Neural cell (in vitro differentiated cells): ENCODE results near the gene PARP11. TPM values are rescaled to one million over a fixed set of nuclear protein-coding genes. Genes with fewer than 3 reads are reported as not detected.

ENCODE experiments used
- H2AFZ ChIP-seq: fragments of 200-600, 300-800 bp; sonication (generic), shearing (Covaris generic); 2 replicates; pipeline ENCODE4 v1.6.0; 2014; ENCODE audit warnings: low read depth, mild to moderate bottlenecking, antibody characterized with exemption, low read length, moderate library complexity
- H3F3A ChIP-seq: fragments of 200-600 bp; shearing (Covaris generic); 2 replicates; pipeline ENCODE4 v1.6.1; 2016; ENCODE audit warnings: mild to moderate bottlenecking, moderate library complexity, mixed read lengths, antibody characterized with exemption, low read length; ENCODE audit not compliant: insufficient read depth, poor library complexity, severe bottlenecking
- H3K27ac ChIP-seq: fragments of 200-600, 300-800 bp; sonication (generic), shearing (Covaris generic); 2 replicates; pipeline ENCODE4 v1.5.1; 2014; ENCODE audit warnings: mild to moderate bottlenecking, low read length, moderate library complexity
- H3K27me3 ChIP-seq: fragments of 300-800, 200-600 bp; sonication (generic), shearing (Covaris generic); 2 replicates; pipeline ENCODE4 v1.6.0; 2014; ENCODE audit warnings: mild to moderate bottlenecking, low read depth, low read length, moderate library complexity; ENCODE audit not compliant: insufficient read depth
- H3K36me3 ChIP-seq: fragments of 300-800, 200-600 bp; sonication (generic), shearing (Covaris generic); 2 replicates; pipeline ENCODE4 v1.5.1; 2014; ENCODE audit warnings: mild to moderate bottlenecking, antibody characterized with exemption, low read length, moderate library complexity; ENCODE audit not compliant: insufficient read depth
- H3K4me2 ChIP-seq: fragments of 300-800, 200-600 bp; sonication (generic), shearing (Covaris generic); 2 replicates; pipeline ENCODE4 v1.6.0; 2014; ENCODE audit warnings: mild to moderate bottlenecking, low read length
- H3K4me3 ChIP-seq: fragments of 300-800, 200-600 bp; sonication (generic), shearing (Covaris generic); 2 replicates; pipeline ENCODE4 v1.5.1; 2014; ENCODE audit warnings: mild to moderate bottlenecking, low read length, moderate library complexity
- H3K79me2 ChIP-seq: fragments of 200-600 bp; shearing (Covaris generic); replicated peaks from 2 replicates; pipeline ENCODE4 v1.6.0; 2014; ENCODE audit warnings: mild to moderate bottlenecking, low read length, moderate library complexity; ENCODE audit not compliant: insufficient read depth
- H3K9ac ChIP-seq: fragments of 300-800, 200-600 bp; sonication (generic), shearing (Covaris generic); 2 replicates; pipeline ENCODE4 v1.6.1; 2016; ENCODE audit warnings: mild to moderate bottlenecking, low read length, mixed read lengths
- H3K9me2 ChIP-seq: fragments of 200-600 bp; shearing (Covaris generic); 2 replicates; pipeline ENCODE4 v1.6.1; 2016; ENCODE audit warnings: mild to moderate bottlenecking, low read length, mixed read lengths; ENCODE audit not compliant: insufficient read depth
- H3K9me3 ChIP-seq: fragments of 200-600, 300-800 bp; sonication (generic), shearing (Covaris generic); 2 replicates; pipeline ENCODE4 v1.6.1; 2016; ENCODE audit warnings: mild to moderate bottlenecking, mixed run types, low read length, moderate library complexity, mixed read lengths
- H4K20me1 ChIP-seq: fragments of 200-600 bp; shearing (Covaris generic); 2 replicates; pipeline ENCODE4 v1.6.1; 2016; ENCODE audit warnings: mild to moderate bottlenecking, mixed run types; ENCODE audit not compliant: insufficient read depth
- EP300 ChIP-seq: fragments of 450-650 bp; conservative IDR thresholded peaks from 2 replicates; pipeline ENCODE4 v1.6.1; 2014; ENCODE audit warnings: antibody characterized with exemption, mild to moderate bottlenecking, moderate library complexity; ENCODE audit not compliant: poor library complexity, severe bottlenecking
- EZH2 ChIP-seq: fragments of 200-600, 300-800 bp; shearing (Covaris generic), sonication (generic); IDR thresholded peaks from 2 replicates; pipeline ENCODE4 v1.6.1; 2014; ENCODE audit warnings: antibody characterized with exemption, low read length, borderline replicate concordance, mild to moderate bottlenecking; ENCODE audit not compliant: insufficient read depth, poor library complexity, severe bottlenecking
- MXI1 ChIP-seq: fragments of 450-650 bp; conservative IDR thresholded peaks from 2 replicates; pipeline ENCODE4 v1.6.1; 2014; ENCODE audit warnings: antibody characterized with exemption, mild to moderate bottlenecking; ENCODE audit not compliant: poor library complexity, severe bottlenecking
- POLR2AphosphoS5 ChIP-seq: IDR thresholded peaks from 2 replicates; pipeline ENCODE4 v1.6.1; 2012
- RAD21 ChIP-seq: fragments of 450-650 bp; conservative IDR thresholded peaks from 2 replicates; pipeline ENCODE4 v1.6.1; 2014; ENCODE audit warnings: antibody characterized with exemption, mild to moderate bottlenecking, moderate library complexity
- SMC3 ChIP-seq: fragments of 450-650 bp; conservative IDR thresholded peaks from 2 replicates; pipeline ENCODE4 v1.6.1; 2014; ENCODE audit warnings: antibody characterized with exemption, mild to moderate bottlenecking, moderate library complexity; ENCODE audit not compliant: poor library complexity
- TAF1 ChIP-seq: IDR thresholded peaks from 2 replicates; pipeline ENCODE4 v1.6.1; 2012; ENCODE audit warnings: low read depth
- polyA plus RNA-seq: library from polyadenylated mRNA; depleted of rRNA; stranded (reverse); fragments of >200 nt; gene quantifications from 2 replicates; pipeline ENCODE4 v1.2.3, GENCODE V29; 2014
- TF ChIP-seq, protein P1 (sequence below): IDR thresholded peaks from 2 replicates; pipeline ENCODE4 v1.6.1; 2012; ENCODE audit warnings: borderline replicate concordance
- TF ChIP-seq, protein P2 (sequence below): fragments of 450-650 bp; IDR thresholded peaks from 2 replicates; pipeline ENCODE4 v1.5.1; 2014; ENCODE audit warnings: antibody characterized with exemption, mild to moderate bottlenecking, moderate library complexity; ENCODE audit not compliant: poor library complexity, severe bottlenecking

The PARP11 gene
- polyA plus RNA-seq, 1 donor from 2014 or later, result 20.3 TPM

DNA sequence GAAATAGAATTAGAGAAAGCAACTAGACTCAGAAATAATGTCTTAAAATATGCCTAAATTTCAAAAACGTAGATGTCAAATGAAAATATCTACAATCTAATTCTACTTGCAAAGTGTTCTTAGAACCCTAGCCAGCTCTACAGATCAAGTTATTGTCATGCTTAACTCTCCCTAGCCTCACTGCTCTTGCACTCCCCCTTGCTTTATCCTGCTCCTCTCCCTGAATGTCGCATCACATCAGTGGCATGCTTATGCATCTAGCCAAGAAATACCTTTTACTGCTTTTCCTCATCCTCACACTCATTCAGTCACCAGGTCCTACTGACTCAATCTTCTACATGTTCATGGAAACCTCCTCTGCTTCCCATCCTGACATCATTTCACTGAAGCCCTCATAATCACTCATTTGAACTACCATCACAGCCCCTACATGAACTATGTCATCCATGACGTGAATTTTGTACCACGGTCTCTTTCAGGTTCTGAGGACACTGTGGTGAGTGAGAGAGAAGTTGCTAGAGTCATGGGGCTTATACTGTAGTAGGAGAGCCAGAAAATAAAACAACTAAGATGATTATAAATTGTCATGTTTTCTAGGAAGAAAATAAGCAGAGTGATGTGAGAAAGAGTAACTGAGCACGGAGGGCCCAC lies 97.7 kb downstream of the PARP11 start:
- no peak for TF ChIP-seq POLR2AphosphoS5
- Histone ChIP-seq H3K36me3 (no peaks in the 10 kb centered on the region), H3K9me3 (no peaks in the 10 kb centered on the region), H3K9me2 (no peaks in the 10 kb centered on the region), H4K20me1 (no peaks in the 10 kb centered on the region), H2AFZ (no peak overlapping the region), H3K4me2 (no peak overlapping the region), H3K79me2 (no peaks in the 10 kb centered on the region), H3K4me3 (no peak overlapping the region), H3K27me3 (no peaks in the 10 kb centered on the region), H3K9ac (no peak overlapping the region), H3K27ac (no peak overlapping the region), H3F3A (no peaks in the 10 kb centered on the region)

DNA sequence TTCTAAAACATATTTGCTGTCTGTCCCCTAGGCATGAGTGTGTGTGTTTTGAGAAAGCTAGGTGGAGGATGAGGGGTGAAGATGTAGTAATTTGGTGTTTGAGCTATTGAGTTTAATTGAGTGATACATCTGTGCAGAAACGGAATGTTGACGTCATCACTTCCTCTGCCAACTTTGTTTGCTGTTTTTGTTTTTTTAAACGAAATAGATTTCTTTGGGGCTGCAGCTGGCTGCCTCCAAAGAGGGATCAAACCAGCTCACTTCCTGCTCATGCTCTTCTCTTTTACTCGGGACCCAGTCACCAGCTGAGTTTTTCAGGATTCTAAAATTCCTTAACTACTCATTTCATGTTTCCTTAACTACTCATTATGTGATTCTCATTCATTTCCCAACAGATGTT lies 100.8 kb downstream of the PARP11 start:
- no peak overlapping the region for H2AFZ ChIP-seq
- no peaks in the 10 kb centered on the region for H3K79me2 ChIP-seq
- no peaks in the 10 kb centered on the region for H3K9me3 ChIP-seq
- no peaks in the 10 kb centered on the region for H3K9me2 ChIP-seq
- no peak overlapping the region for H3K9ac ChIP-seq
- H3K27ac ChIP-seq, result no peak overlapping the region
- no peaks in the 10 kb centered on the region for H3F3A ChIP-seq
- no peaks in the 10 kb centered on the region for H4K20me1 ChIP-seq
- no peaks in the 10 kb centered on the region for H3K36me3 ChIP-seq
- no peak overlapping the region for H3K4me3 ChIP-seq
- no peak for TF ChIP-seq SMC3
- no peak for TF ChIP-seq MXI1
- TF ChIP-seq, protein P1, sequence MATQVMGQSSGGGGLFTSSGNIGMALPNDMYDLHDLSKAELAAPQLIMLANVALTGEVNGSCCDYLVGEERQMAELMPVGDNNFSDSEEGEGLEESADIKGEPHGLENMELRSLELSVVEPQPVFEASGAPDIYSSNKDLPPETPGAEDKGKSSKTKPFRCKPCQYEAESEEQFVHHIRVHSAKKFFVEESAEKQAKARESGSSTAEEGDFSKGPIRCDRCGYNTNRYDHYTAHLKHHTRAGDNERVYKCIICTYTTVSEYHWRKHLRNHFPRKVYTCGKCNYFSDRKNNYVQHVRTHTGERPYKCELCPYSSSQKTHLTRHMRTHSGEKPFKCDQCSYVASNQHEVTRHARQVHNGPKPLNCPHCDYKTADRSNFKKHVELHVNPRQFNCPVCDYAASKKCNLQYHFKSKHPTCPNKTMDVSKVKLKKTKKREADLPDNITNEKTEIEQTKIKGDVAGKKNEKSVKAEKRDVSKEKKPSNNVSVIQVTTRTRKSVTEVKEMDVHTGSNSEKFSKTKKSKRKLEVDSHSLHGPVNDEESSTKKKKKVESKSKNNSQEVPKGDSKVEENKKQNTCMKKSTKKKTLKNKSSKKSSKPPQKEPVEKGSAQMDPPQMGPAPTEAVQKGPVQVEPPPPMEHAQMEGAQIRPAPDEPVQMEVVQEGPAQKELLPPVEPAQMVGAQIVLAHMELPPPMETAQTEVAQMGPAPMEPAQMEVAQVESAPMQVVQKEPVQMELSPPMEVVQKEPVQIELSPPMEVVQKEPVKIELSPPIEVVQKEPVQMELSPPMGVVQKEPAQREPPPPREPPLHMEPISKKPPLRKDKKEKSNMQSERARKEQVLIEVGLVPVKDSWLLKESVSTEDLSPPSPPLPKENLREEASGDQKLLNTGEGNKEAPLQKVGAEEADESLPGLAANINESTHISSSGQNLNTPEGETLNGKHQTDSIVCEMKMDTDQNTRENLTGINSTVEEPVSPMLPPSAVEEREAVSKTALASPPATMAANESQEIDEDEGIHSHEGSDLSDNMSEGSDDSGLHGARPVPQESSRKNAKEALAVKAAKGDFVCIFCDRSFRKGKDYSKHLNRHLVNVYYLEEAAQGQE, result no peak
- no peak for TF ChIP-seq RAD21
- H3K4me2 ChIP-seq, result no peak overlapping the region
- no peaks in the 10 kb centered on the region for H3K27me3 ChIP-seq

DNA sequence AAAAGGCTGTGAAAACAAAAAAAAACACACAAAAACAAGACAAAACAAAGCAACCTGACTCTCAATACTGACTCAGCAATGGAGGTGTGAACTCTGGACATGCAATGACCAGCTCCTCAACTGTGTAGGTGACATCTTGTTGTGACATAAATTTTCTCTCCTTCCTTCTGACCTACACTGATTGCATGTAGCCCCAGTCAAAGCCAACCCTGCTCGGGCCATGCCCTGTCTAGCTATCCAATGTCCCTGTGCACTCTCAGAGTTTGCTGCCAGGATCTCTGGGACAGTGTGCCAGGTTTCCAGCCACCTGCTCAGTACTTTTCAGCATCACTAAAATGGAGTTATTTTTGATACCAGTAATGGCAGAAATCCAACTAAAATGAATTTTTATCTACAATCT lies 101.3 kb downstream of the PARP11 start:
- Histone ChIP-seq H3K4me2 (no peak overlapping the region), H3K27ac (no peak overlapping the region), H3K4me3 (no peak overlapping the region), H2AFZ (no peak overlapping the region), H3F3A (no peaks in the 10 kb centered on the region), H4K20me1 (no peaks in the 10 kb centered on the region), H3K9me2 (no peaks in the 10 kb centered on the region), H3K36me3 (no peaks in the 10 kb centered on the region), H3K79me2 (no peaks in the 10 kb centered on the region), H3K9me3 (no peaks in the 10 kb centered on the region), H3K27me3 (no peaks in the 10 kb centered on the region), H3K9ac (no peak overlapping the region)
- TF ChIP-seq SMC3, result no peak
- no peak for TF ChIP-seq TAF1
- TF ChIP-seq POLR2AphosphoS5, result no peak
- TF ChIP-seq EP300, result no peak
- TF ChIP-seq EZH2, result no peak
- TF ChIP-seq RAD21, result no peak
- TF ChIP-seq MXI1, result no peak
- TF ChIP-seq, protein P1, result no peak
- TF ChIP-seq, protein P2, sequence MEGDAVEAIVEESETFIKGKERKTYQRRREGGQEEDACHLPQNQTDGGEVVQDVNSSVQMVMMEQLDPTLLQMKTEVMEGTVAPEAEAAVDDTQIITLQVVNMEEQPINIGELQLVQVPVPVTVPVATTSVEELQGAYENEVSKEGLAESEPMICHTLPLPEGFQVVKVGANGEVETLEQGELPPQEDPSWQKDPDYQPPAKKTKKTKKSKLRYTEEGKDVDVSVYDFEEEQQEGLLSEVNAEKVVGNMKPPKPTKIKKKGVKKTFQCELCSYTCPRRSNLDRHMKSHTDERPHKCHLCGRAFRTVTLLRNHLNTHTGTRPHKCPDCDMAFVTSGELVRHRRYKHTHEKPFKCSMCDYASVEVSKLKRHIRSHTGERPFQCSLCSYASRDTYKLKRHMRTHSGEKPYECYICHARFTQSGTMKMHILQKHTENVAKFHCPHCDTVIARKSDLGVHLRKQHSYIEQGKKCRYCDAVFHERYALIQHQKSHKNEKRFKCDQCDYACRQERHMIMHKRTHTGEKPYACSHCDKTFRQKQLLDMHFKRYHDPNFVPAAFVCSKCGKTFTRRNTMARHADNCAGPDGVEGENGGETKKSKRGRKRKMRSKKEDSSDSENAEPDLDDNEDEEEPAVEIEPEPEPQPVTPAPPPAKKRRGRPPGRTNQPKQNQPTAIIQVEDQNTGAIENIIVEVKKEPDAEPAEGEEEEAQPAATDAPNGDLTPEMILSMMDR, result no peak
